Suppressor macrophage (primary cell): ENCODE results near the gene EIF2D.
"Not testable (repeated sequence)": the region's sequence is repeated elsewhere in the genome, so short reads cannot be mapped to it uniquely, and the experiment has no call there.

Source experiments
- DNase-seq, 4 experiments: peaks; one replicate each; pipeline ENCODE4 v3.0.0-alpha.2; 2020 to 2022
- total RNA-seq, 17 experiments: gene quantifications; one replicate each; lab custom pipeline; 2026; ENCODE audit warnings: mixed read lengths in 6 of 17, inconsistent platforms in 3 of 17; lab: John Stamatoyannopoulos, UW

EIF2D gene
- 14.1 to 42.7 (median 27.8) reads per million in 17 experiments for total RNA-seq

- peak; percentile 95 to 98 (median 98) for DNase-seq
Measured at GRCh38 chr1:206612129-206612876, at the start of gene EIF2D. EIF2D (minus strand) TSS chr1:206612465; CDS start chr1:206612342, 123 bp downstream.

GRCh38 chr1:206661161-206661820, 49.0 kb upstream of the EIF2D start:
- no peak for DNase-seq

GRCh38 chr1:206660136-206660535, 47.9 kb upstream of the EIF2D start:
- no peak for DNase-seq

GRCh38 chr1:206658981-206659273, 46.7 kb upstream of the EIF2D start:
- no peak for DNase-seq

- peak; percentile 35 to 68 (median 52) for DNase-seq
Measured at GRCh38 chr1:206658264-206658980, 46.2 kb upstream of the EIF2D start.

GRCh38 chr1:206657751-206658150, 45.5 kb upstream of the EIF2D start:
- DNase-seq, result peak in 3 of 4 experiments; percentile 19 to 32 (median 23)

- DNase-seq, result no peak
Measured at GRCh38 chr1:206656936-206657335, 44.7 kb upstream of the EIF2D start.

- DNase-seq, result no peak
Measured at GRCh38 chr1:206655471-206655882, 43.2 kb upstream of the EIF2D start.

- DNase-seq, result peak; percentile 66 to 82 (median 70)
Measured at GRCh38 chr1:206654828-206655227, 42.6 kb upstream of the EIF2D start.

- DNase-seq, result no peak
Measured at GRCh38 chr1:206653715-206654459, 41.6 kb upstream of the EIF2D start.

GRCh38 chr1:206651958-206652890, 40.0 kb upstream of the EIF2D start:
- DNase-seq, result peak in 2 of 4 experiments; percentile 37 to 39

GRCh38 chr1:206651014-206651413, 38.7 kb upstream of the EIF2D start:
- no peak for DNase-seq

GRCh38 chr1:206649261-206649921, 37.1 kb upstream of the EIF2D start:
- no peak for DNase-seq

GRCh38 chr1:206647224-206647623, 35.0 kb upstream of the EIF2D start:
- no peak for DNase-seq

GRCh38 chr1:206646504-206646903, 34.2 kb upstream of the EIF2D start:
- DNase-seq, result no peak

GRCh38 chr1:206643118-206643698, 30.9 kb upstream of the EIF2D start:
- no peak for DNase-seq

GRCh38 chr1:206642074-206642473, 29.8 kb upstream of the EIF2D start:
- not testable (repeated sequence) for DNase-seq

- no peak for DNase-seq
Measured at GRCh38 chr1:206637605-206638004, 25.3 kb upstream of the EIF2D start.

GRCh38 chr1:206636671-206637070, 24.4 kb upstream of the EIF2D start:
- DNase-seq, result no peak

GRCh38 chr1:206635978-206636345, 23.7 kb upstream of the EIF2D start:
- DNase-seq, result no peak
